GM23338 (cell line): Measurements from ENCODE around the gene ZFC3H1. TPM values are rescaled to one million over a fixed set of nuclear protein-coding genes. Genes with fewer than 3 reads are reported as not detected.

ENCODE experiments used
- ATAC-seq: fragments of 200-7000 bp; cut with Tn5 transposase; 3 replicates; pipeline ENCODE4 v1.9.1; 2020
- DNase-seq: peaks from one replicate; pipeline ENCODE4 v3.0.0-alpha.2; 2015; ENCODE audit warnings: low spot score
- H2AFZ ChIP-seq: fragments of 200-600 bp; sonication (generic); 2 replicates; pipeline ENCODE4 v1.8.0; 2016; ENCODE audit warnings: antibody characterized with exemption, mild to moderate bottlenecking, moderate library complexity
- H3F3A ChIP-seq: fragments of 200-600 bp; sonication (generic); replicated peaks from 2 replicates; pipeline ENCODE4 v1.8.0; 2017; ENCODE audit warnings: antibody characterized with exemption, mixed run types, low read depth
- H3K27ac ChIP-seq: fragments of 200-600 bp; sonication (generic); 2 replicates; pipeline ENCODE4 v1.6.1; 2016; ENCODE audit warnings: low read depth
- H3K27me3 ChIP-seq: fragments of 200-600 bp; sonication (generic); 2 replicates; pipeline ENCODE4 v1.8.0; 2016; ENCODE audit warnings: mild to moderate bottlenecking, mixed run types, moderate library complexity; ENCODE audit not compliant: insufficient read depth
- H3K36me3 ChIP-seq: fragments of 200-600 bp; sonication (generic); 2 replicates; pipeline ENCODE4 v1.8.0; 2016; ENCODE audit warnings: mild to moderate bottlenecking; ENCODE audit not compliant: insufficient read depth
- H3K4me1 ChIP-seq: fragments of 200-600 bp; sonication (generic); 2 replicates; pipeline ENCODE4 v1.8.0; 2016; ENCODE audit warnings: mild to moderate bottlenecking, moderate library complexity; ENCODE audit not compliant: insufficient read depth
- H3K4me2 ChIP-seq: fragments of 200-600 bp; sonication (generic); 2 replicates; pipeline ENCODE4 v1.7.1; 2017; ENCODE audit warnings: mixed run types
- H3K4me3 ChIP-seq: fragments of 200-600 bp; sonication (generic); 2 replicates; pipeline ENCODE4 v1.6.1; 2016; ENCODE audit warnings: mixed run types
- H3K79me2 ChIP-seq: fragments of 200-600 bp; sonication (generic); replicated peaks from 2 replicates; pipeline ENCODE4 v1.8.0; 2017; ENCODE audit warnings: mild to moderate bottlenecking; ENCODE audit not compliant: insufficient read depth
- H3K9me2 ChIP-seq: fragments of 200-600 bp; sonication (generic); 2 replicates; pipeline ENCODE4 v1.8.0; 2017; ENCODE audit not compliant: insufficient read depth
- H4K20me1 ChIP-seq: fragments of 200-600 bp; sonication (generic); replicated peaks from 2 replicates; pipeline ENCODE4 v1.8.0; 2017; ENCODE audit warnings: mild to moderate bottlenecking; ENCODE audit not compliant: insufficient read depth
- H3K27ac Mint-ChIP-seq: 2 replicates; pipeline ENCODE4 v1.8.0; 2020; ENCODE audit warnings: inconsistent platforms, mild to moderate bottlenecking, moderate library complexity, mixed read lengths
- H3K27me3 Mint-ChIP-seq: 3 replicates; pipeline ENCODE4 v1.8.0; 2022; ENCODE audit warnings: low read depth, mild to moderate bottlenecking, moderate library complexity, mixed read lengths, inconsistent platforms; ENCODE audit not compliant: insufficient read depth, poor library complexity
- H3K36me3 Mint-ChIP-seq: 3 replicates; pipeline ENCODE4 v1.8.0; 2021; ENCODE audit warnings: low read depth, mild to moderate bottlenecking, inconsistent platforms, moderate library complexity, mixed read lengths
- H3K4me1 Mint-ChIP-seq: 3 replicates; pipeline ENCODE4 v1.8.0; 2020; ENCODE audit warnings: mild to moderate bottlenecking, inconsistent platforms, mixed read lengths
- H3K4me3 Mint-ChIP-seq: 3 replicates; pipeline ENCODE4 v1.8.0; 2021; ENCODE audit warnings: moderate library complexity, mild to moderate bottlenecking, inconsistent platforms, mixed read lengths
- H3K9me3 Mint-ChIP-seq: 3 replicates; pipeline ENCODE4 v1.8.0; 2020; ENCODE audit warnings: moderate library complexity, mild to moderate bottlenecking, inconsistent platforms, mixed read lengths
- CREB1 ChIP-seq: fragments of 250-450 bp; sonication (Bioruptor Pico); IDR thresholded peaks from 2 replicates; pipeline ENCODE4 v1.5.0; 2020; ENCODE audit warnings: low read depth, mild to moderate bottlenecking, moderate library complexity
- CTCF ChIP-seq, 2 experiments: fragments of 200-600 bp in 1 of 2; sonication (generic) in 1 of 2; conservative IDR thresholded peaks; 2 replicates each; pipeline versions ENCODE4 v1.5.1 to v1.6.1; 2016 to 2017; ENCODE audit warnings: antibody characterized with exemption in 2 of 2, low read depth in 2 of 2, mild to moderate bottlenecking in 2 of 2, moderate library complexity in 1 of 2
- ETS1 ChIP-seq: IDR thresholded peaks from 2 replicates; pipeline ENCODE4 v1.6.1; 2016; ENCODE audit warnings: antibody characterized with exemption
- EZH2 ChIP-seq: fragments of 200-600 bp; sonication (generic); IDR thresholded peaks from one replicate; pipeline ENCODE4 v1.8.0; 2017; ENCODE audit warnings: antibody characterized with exemption, mild to moderate bottlenecking, low read depth; ENCODE audit not compliant: unreplicated experiment
- EZH2phosphoT487 ChIP-seq: fragments of 200-600 bp; sonication (generic); IDR thresholded peaks from one replicate; pipeline ENCODE4 v1.8.1; 2018; ENCODE audit warnings: antibody characterized with exemption; ENCODE audit not compliant: unreplicated experiment
- JUNB ChIP-seq: IDR thresholded peaks from one replicate; pipeline ENCODE4 v1.6.1; 2016; ENCODE audit warnings: antibody characterized with exemption; ENCODE audit not compliant: unreplicated experiment
- NANOG ChIP-seq: IDR thresholded peaks from 2 replicates; pipeline ENCODE4 v1.6.1; 2016; ENCODE audit warnings: antibody characterized with exemption, borderline replicate concordance
- POLR2AphosphoS5 ChIP-seq: IDR thresholded peaks from 2 replicates; pipeline ENCODE4 v1.6.1; 2016; ENCODE audit warnings: antibody characterized with exemption, low read depth
- REST ChIP-seq: IDR thresholded peaks from one replicate; pipeline ENCODE4 v1.6.1; 2018; ENCODE audit warnings: antibody characterized with exemption; ENCODE audit not compliant: unreplicated experiment
- STAT1 ChIP-seq: IDR thresholded peaks from one replicate; pipeline ENCODE4 v1.6.1; 2016; ENCODE audit warnings: antibody characterized with exemption; ENCODE audit not compliant: unreplicated experiment
- ZNF114 ChIP-seq: fragments of 250-450 bp; sonication (Bioruptor Pico); IDR thresholded peaks from 2 replicates; pipeline ENCODE4 v1.5.0; 2020; ENCODE audit warnings: mild to moderate bottlenecking, moderate library complexity
- ZNF331 ChIP-seq: fragments of 250-450 bp; sonication (Bioruptor Pico); IDR thresholded peaks from 2 replicates; pipeline ENCODE4 v1.5.0; 2020; ENCODE audit warnings: low read depth, mild to moderate bottlenecking, moderate library complexity
- ZNF462 ChIP-seq: fragments of 250-450 bp; sonication (Bioruptor Pico); IDR thresholded peaks from 2 replicates; pipeline ENCODE4 v1.5.0; 2020; ENCODE audit warnings: mild to moderate bottlenecking, moderate library complexity
- polyA plus RNA-seq: library from polyadenylated mRNA; unstranded; fragments of >200 nt; fragmentation: Nextera tagmentation; extraction: Ambion mirVana; gene quantifications from 2 replicates; pipeline ENCODE4 v1.2.1, GENCODE V29; 2016
- total RNA-seq: library from RNA; depleted of rRNA; stranded (reverse); fragments of >200 nt; shearing (Covaris generic); gene quantifications from 2 replicates; pipeline ENCODE4 v1.2.3, GENCODE V29; 2014

Gene ZFC3H1
- total and polyA plus RNA-seq, 2 experiments from 2014 or later = 30.3 to 46.2 TPM

- Mint-ChIP-seq H3K27ac (no peak overlapping the region), H3K27me3 (no peaks in the 10 kb centered on the region), H3K36me3 (no peaks in the 10 kb centered on the region), H3K4me3 (no peak overlapping the region), H3K4me1 (peaks cover 7% of the 10 kb centered on the region), H3K9me3 (no peaks in the 10 kb centered on the region)
- H4K20me1 ChIP-seq = no peaks in the 10 kb centered on the region
- H3K4me1 ChIP-seq = no peaks in the 10 kb centered on the region
- H3K4me3 ChIP-seq = no peak overlapping the region
- DNase-seq = no peak
- no peaks in the 10 kb centered on the region for H3K36me3 ChIP-seq
- 0 out of 2 replicates have a peak, but pooled peaks cover 14% of the 10 kb centered on the region for H3K9me2 ChIP-seq
- no peak for TF ChIP-seq EZH2
- no peak for TF ChIP-seq CTCF (conservative IDR thresholded peaks at IDR 0.05; ENCODE audit: low read depth in 2 of 2)
- TF ChIP-seq EZH2phosphoT487 = no peak
- no peak for TF ChIP-seq ETS1
- no peak for TF ChIP-seq JUNB
- no peak for TF ChIP-seq NANOG
- no peak for TF ChIP-seq ZNF462 (CRISPR knock-in tag)
- TF ChIP-seq POLR2AphosphoS5 = no peak
- no peak for TF ChIP-seq ZNF114
- TF ChIP-seq CREB1 (CRISPR knock-in tag) = no peak
- no peak for TF ChIP-seq STAT1
- no peak for TF ChIP-seq REST
- no peak for TF ChIP-seq ZNF331
- H3K4me2 ChIP-seq = no peak overlapping the region
- H3F3A ChIP-seq = no peaks in the 10 kb centered on the region
- H3K79me2 ChIP-seq = no peaks in the 10 kb centered on the region
- peak overlapping the region; percentile 89; the same call in 1 of the 2 replicates for H2AFZ ChIP-seq
- H3K27me3 ChIP-seq = no peaks in the 10 kb centered on the region
- no peak overlapping the region for H3K27ac ChIP-seq
- no peak for ATAC-seq
Observed at GRCh38 chr12:71592841-71593240, 70.8 kb downstream of the ZFC3H1 start.
